Activated CD4-positive, alpha-beta T cell treated with anti-CD3 and anti-CD28 coated beads, Interleukin-2, Interleukin-6, amounts not matched to agents 100 ng/mL and 50 ng/mL, durations not matched to agents 16 hours and 8 hours (primary cell): Measurements from ENCODE around the gene MICOS13.

Source experiments
- DNase-seq: peaks from one replicate; pipeline ENCODE4 v3.0.0-alpha.2; 2020

Gene MICOS13

DNA sequence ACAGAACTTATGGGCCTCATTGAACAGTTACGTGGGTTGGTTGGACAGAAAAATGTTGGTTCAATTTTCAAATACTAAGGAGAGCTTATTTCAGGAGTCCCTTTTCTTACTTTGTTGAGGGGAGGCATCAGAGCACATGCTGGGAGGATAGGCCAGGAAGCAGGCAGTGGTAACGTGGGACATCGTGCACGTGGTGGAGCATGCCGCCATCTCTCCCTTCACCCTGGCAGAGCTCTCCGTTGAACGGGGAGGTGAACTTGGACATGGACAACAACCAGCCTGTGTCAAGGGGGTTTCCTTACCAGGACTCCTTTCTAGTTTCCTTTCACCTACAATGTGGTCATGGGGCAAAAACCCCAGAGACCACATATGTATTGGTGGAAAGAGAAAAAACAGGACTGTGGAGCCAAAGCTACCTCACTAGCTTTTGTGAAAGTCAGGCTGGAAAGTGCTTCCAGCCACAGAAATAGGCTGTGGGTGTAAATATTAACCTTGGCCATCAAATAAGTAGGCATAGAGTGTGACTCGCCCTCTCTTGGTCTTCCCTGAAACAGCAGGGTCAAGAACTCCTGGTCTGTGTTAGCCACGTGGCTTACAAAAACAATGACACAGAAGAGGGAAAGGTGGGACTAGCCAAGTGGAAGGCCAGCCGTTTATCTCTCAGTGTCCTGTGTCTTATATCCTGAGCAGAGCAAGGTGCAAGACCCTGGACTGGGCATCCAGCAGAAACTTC is 14.4 kb downstream of the MICOS13 start:
- DNase-seq: no peak

DNA sequence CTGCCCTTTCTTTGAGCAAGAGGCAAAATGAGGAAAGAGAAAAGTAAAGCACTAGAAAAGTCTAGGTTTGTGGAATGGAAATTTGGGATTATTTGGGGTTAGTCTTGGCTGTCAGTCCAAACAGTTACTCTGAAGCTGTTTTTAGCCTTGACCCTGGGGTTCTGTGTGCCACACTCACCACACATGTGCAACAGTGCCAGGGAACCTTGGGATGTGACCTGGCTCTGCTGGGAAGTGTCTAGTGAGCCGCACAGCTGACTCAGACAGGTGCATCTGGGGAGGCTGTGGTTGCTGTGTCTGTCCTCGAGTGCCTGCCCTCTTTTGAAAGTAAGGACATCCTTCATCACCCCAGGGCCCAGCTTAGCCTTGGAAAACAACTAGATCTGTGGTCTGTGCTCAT is 15.8 kb downstream of the MICOS13 start:
- no peak for DNase-seq

DNA sequence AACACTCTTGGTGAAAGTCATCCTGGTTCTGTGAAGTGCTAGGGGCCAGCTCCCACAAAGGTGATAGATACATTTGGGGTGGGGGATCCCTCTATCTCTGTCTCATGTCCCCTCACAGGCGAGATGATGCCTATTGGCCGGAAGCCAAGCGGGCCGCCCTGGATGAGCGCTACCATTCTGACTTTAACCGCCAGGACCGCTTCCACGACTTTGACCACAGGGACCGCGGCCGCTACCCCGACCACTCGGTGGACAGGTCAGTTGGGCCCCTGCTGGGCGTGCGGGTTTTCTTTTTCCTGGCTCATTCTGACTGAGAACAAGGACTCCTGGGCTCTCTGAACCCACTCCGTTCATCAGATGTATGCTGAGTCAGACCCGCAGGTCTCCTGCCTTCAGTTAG is 16.4 kb downstream of the MICOS13 start:
- DNase-seq: no peak

DNA sequence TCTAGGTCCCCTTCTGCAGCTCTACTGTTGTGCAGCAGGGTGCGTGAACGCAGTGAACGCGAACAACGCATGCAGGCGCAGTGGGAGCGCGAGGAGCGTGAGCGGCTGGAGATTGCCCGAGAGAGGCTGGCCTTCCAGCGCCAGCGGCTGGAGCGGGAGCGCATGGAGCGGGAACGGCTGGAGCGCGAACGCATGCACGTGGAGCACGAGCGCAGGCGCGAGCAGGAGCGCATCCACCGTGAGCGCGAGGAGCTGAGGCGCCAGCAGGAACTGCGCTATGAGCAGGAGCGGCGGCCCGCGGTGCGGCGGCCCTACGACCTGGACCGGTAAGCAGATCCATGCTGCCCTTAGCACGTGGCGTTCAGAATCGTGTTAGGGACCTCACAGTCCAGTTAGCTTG is 18.8 kb downstream of the MICOS13 start:
- no peak for DNase-seq

DNA sequence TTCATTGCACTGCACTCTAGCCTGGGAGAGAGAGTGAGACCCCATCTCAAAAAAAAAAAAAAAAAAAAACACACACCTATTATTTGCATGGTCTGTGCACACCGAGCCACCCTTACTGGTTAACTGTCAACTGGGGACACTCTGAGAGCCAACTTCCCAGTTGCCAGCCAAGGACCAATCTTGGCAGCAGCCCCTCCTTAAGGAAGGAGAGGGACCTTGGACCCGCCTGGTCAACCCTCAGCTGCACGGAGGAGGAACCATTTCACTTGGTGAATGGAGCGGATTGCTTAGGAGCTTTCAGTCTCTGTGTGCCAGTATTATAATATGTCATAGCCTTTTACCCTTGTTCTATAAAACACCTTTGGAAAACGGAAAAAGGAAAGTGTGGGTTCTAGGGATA is 24.9 kb downstream of the MICOS13 start:
- no peak for DNase-seq

DNA sequence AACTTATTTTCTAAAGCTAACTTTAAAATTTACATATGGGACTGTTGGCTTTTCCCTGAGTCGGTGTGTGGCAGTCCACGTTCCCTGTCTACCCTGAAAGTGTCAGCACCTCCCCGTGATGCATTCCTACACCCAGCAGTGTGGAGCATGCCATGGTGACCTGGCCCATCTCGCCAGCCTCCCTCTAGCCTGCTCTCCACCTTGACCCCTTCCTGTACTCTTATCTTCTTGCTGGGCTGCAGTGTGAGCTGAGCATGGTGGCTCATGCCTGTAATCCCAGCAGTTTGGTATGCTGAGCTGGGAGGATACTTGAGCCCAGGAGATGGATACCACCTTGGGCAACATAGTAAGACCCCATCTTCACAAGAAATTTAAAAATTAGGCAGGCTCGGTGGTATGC is 25.4 kb downstream of the MICOS13 start:
- no peak for DNase-seq

DNA sequence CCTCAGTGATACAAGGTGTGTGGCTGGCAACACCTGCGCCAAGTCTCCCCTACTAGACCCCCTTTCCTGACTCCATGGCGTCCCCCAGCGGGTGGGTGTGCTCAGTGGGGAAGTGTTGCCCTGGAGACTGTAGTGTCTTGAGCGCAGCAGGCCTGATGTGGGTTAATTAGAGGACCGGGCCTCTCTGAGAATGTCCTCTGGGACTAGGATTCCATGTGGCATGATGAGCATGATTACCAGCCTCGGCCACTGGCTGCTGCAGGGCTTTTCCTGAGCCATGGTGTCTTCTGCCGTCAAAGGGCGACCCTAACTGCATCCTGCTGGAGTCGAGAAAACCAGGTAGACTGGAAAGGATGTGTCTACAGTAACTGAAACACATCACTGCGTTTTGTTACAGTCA is 28.1 kb downstream of the MICOS13 start:
- DNase-seq: no peak

DNA sequence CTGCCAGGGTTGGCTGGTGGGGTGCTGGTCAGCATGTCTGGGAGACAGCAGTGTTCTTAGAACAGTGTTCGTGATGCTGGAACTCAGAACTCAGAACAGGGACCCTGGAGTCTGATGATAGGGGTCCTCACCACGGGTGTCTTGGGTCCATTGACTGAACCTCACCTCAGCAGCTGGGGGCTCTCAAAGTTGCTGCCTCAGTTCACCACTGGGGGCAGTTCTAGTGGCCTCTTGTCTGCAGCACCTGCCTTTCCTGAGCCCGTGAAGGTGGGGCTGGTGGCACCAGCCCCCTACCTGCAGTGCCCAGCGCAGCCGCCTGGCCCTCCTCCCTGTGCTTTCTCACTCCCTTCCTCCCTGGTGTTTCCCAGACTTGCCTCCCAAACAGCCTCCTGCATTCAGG is 29.0 kb downstream of the MICOS13 start:
- DNase-seq: no peak

DNA sequence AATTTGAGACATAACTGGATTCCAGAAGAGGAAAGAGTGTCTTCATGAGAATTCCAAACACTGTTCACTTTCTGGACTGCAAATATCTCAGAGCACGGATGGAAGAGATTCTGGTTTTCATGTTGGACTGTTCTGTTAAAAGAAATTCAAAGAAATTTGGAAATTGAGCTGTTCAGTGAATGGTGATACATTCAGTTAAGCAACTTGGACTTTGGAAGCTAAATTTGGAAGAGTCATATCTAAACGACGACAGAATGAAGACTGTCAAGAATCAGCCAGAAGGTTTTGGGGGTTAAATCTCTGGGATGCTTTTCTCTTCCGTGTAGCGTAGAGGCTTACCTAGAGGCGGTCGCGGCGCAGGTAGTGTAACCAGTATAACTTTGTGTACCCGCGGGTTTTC is 31.9 kb downstream of the MICOS13 start:
- no peak for DNase-seq

DNA sequence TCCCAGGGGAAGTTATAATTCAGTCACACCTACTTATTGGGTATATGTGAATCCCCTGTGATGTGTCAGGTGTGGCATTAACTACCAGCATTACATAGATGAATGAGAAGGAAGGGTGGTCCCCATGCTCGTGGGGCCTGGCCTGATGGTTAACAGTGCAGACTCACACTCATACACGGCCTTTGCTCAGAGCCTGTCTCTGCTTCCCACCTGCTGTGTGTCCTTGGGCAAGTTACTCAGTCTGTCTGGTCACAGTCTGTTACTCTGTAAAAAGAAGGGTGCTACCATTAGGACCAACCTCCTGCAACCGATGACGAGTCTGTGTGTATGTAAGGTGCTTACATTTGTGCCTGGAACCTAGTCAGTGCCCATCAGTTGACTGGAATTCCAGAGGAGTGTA is 33.6 kb downstream of the MICOS13 start:
- no peak for DNase-seq

DNA sequence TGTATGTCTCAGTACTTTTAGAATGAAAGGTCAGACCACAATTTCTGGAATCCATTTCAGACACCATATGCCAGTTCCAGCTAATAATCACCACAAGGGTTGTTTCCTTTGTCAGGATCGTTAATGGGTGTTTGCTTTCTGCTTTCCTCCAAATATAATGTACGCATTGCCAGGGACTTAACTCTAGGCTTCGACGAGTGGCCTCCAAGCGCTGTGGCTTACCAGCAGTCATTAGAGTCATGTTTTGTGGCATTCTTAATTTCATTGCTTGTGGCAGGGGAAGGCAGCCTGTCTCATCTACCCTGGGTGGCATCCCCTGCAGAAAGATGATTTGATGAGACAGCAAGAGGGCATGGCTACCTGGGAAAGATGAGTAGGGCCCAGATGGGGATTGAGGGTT is 34.9 kb downstream of the MICOS13 start:
- no peak for DNase-seq

DNA sequence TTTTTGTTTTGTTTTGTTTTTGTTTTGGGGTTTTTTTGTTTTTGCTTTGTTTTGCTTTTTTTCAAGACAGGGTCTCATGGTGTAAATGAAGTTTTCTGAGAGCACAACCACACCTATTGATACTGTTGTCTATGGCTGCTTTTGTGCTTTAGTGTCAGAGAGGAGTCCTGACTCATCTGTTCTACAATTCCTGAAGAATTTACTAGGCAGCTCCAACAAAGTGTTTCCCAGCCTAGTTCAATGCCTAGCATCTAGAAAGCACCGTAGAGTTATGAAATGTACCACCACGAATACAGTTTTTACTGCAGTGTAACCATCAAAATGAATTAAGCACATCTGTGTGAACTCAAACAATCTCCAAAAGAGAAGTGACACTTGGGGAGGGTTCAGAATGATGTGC is 36.3 kb downstream of the MICOS13 start:
- no peak for DNase-seq

DNA sequence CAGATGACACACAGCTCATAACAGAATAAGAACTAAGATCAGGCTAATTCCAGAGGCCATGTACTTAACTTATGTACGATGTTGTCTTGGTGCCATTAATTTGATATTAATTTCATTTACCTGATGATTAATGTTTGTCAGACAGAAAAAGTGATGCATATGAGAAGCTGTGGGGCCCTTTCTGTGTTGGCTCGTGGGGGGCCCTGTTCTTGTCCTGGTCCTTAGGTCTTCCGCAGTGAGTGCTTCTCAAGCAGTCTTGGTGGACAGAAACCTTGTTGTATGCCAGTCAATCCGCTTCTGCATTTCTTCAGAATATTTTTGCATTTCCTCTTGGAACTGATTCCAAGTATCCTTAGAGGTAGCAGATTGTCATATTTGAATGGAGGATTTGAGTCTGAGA is 37.3 kb downstream of the MICOS13 start:
- DNase-seq: no peak

DNA sequence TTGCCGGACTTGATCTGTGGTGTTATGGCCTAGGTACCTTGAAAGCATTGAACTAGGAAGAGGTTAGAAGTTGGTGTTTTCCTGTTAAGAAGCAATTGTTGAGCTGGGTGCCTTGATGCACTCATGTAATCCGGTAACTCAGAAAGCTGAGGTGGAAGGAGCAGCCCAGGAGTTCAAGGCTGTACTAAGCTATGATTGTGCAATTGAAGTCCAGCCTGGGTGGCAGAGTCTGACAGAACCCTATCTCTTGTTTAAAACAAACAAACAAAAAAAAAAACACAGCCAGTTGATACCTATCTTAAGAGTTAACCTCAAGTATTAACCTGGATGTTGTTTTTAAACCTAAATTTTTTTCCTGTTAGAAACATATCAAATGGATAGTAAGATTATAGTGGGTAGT is 38.1 kb downstream of the MICOS13 start:
- DNase-seq: no peak

DNA sequence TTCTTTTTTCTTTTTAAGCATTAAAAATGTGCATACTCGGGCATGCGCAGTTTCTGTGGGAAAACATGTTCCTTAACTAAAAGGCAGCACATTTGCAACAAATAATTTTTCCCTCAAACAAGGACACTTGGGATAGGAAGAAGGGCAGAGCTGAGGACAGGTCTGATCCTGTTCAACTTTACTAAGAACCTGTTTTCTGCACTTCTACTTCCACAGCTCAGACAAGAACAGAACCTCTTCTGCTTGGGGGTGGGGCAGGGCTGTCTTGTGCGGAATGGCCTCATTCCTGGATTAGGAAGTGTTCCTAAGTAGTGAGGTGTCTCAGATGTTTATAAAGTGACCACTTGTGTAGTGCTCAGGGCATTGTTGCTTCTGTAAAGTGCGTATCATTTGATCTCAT is 39.1 kb downstream of the MICOS13 start:
- no peak for DNase-seq

DNA sequence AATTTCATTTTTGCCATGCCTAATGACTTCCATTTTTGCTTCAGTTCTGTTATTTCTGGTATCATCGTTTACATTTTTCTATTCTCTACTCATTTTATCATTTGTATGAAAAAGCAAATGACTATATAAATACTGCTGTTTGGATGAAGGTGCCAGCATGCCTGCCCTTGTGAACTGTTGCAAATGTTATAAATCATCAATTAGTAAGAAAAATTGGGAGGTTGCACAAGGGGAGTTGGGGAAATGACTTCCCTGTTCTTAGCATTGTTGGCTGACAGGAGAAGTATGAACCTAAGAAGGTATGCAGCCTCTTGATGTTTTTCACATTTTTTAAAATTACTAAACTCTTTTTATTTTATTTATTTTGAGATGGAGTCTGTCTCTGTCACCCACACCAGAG is 42.3 kb downstream of the MICOS13 start:
- no peak for DNase-seq

DNA sequence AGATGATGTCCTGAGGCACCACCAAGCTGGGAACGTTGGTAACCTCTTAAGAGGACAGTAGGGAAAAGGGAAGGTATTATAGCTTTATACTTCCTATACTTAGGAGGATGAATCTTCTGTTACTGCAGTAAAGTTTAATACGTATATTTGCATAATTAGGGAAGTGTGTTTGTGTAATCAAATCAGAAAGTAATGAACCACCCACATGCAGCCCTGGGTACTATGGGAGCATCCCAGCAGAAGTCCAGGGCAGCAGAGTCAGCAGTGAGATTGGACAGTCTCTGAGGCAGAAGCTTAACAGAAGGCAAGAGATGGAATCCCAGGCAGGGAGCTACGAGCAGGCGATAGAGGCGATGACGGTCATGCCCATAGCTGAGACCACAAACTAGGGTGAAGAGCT is 44.9 kb downstream of the MICOS13 start:
- no peak for DNase-seq

DNA sequence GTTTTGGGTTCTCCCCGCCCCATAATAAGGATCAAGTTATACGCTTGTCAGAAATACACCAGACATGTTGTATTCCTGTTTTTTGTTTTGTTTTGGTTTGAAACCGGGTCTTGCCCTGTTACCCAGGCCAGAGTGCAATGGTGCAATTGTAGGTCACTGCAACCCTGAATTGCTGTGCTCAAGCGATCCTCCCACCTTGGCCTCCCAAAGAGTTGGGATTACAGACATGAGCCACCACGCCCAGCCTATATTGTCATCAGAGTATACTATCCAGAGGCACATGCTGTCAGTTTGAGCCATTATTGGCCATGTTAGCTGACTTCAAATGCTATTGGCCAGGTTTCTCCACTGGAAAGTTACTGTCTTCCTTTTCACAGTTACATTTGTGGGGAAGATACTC is 47.7 kb downstream of the MICOS13 start:
- no peak for DNase-seq

DNA sequence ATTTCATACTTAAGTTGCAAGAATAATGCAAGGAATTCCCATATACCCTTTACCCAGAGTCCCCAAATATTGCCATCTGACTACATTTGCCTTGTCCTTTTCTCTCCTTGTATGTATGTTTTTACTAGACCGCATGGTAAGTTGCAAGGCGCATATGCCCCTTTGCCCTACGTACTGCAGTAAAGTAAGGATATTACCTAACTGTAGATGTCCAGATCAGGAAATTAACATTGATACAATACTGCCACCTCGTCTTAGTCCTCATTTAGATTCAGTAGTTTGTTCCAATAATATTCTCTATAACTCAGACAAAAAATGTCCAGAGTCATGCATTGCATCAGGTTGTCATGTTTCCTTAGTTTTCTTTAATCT is 48.1 kb downstream of the MICOS13 start:
- no peak for DNase-seq

DNA sequence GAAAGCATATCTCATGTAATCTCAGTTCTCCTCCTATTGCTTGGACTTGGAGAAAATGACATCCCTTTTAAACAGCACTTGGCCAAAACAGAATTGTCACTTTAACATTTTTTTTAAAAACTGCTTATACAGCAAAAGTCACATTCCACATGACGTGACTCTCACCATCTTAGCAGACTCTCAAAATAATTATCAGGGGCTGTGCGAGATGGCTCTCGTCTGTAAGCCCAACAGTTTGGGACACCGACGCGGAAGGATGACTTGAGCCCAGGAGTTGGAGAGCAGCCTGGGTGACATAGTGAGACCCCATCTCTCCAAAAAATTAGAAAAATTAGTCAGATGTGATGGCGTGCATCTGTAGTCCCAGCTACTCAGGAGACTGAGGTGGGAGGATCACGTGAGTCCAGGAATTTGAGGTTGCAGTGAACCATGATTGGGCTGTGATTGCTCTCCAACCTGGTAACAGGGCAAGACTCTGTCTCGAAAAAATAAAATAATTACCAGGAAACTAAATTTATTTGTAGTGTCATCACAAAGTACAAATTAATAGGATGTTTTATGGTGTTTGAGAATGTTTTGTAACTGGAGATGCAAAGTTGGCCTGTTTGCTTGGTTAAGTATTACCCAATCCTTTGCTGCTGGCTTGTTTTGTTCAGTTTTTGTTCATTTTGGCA is 48.6 kb downstream of the MICOS13 start:
- no peak for DNase-seq

DNA sequence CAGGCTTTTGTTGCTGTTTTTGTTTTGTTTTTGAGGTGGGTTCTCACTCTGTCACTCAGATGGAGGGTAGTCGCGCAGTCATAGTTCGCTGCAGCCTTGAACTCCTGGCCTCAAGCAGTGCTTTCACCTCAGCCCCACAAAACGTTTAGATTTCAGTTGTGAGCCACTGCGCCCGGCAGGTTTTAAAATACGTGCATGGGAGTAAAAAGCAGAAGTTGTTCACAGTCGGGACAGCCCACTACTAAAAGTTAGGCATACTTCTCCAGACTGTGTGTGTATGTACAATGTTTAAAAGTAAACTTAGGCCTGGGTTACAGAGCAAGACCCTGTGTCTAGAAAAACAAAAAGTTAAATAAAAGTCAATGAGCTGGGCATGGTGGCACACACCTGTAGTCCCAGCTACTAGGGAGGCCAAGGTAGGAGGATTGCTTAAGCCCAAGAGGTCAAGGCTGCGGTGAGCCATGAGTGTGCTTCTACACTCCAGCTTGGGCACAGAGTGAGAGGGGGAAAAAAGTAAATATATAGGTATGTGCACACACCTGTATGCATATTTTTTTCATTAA is 51.3 kb downstream of the MICOS13 start:
- DNase-seq: no peak

DNA sequence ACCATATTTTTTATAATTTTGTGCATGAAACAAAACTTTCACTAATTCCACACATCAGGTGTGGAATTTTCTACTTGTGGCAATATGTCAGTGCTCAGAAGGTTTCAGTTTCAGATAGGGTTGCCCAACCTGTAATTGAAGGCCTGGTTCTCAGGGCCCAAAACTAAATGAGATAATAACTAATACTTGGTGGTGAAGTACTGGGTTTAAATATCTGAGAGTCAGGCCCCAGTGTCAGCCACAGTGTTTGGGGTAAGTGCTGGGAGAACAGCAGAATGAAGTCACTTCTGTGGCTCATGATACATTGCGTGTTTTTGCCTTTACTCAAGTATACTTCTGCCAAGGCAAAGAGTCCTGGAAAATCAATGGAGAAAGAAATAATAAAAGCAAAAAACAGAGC is 51.9 kb downstream of the MICOS13 start:
- DNase-seq: no peak
